Right atrium auricular region (tissue), 2 donors: ENCODE measurements around the gene ZBED5. TPM values are rescaled to one million over a fixed set of nuclear protein-coding genes. Genes with fewer than 3 reads are reported as not detected.

Source experiments
- DNase-seq: peaks from one replicate; pipeline ENCODE4 v3.0.0-alpha.2; 2019; ENCODE audit warnings: low spot score
- H3K27ac ChIP-seq, 2 donors: fragments of 200-600 bp; sonication (generic); 1 replicate in 1 of 2; 2 replicates in 1 of 2; pipeline ENCODE4 v1.5.1; 2016 to 2019
- H3K27me3 ChIP-seq, 2 donors: fragments of 200-600 bp; sonication (generic); one replicate each; pipeline versions ENCODE4 v1.5.1 to v1.6.0; 2017 to 2019
- H3K36me3 ChIP-seq: fragments of 200-600 bp; sonication (generic); one replicate; pipeline ENCODE4 v1.5.1; 2016
- H3K4me1 ChIP-seq, 2 donors: fragments of 200-600 bp; sonication (generic); one replicate each; pipeline versions ENCODE4 v1.5.1 to v1.6.0; 2017 to 2019
- H3K4me3 ChIP-seq, 2 donors: fragments of 200-600 bp; sonication (generic); 1 replicate in 1 of 2; 2 replicates in 1 of 2; pipeline ENCODE4 v1.5.1; 2017 to 2019; ENCODE audit warnings: mild to moderate bottlenecking in 1 of 2, moderate library complexity in 1 of 2
- H3K9me3 ChIP-seq, 2 donors: fragments of 200-600 bp; sonication (generic); one replicate each; pipeline ENCODE4 v1.5.1; 2019
- CTCF ChIP-seq, 2 donors: fragments of 200-600 bp; sonication (generic); IDR thresholded peaks; one replicate each; pipeline ENCODE4 v1.5.1; 2019; ENCODE audit warnings: antibody characterized with exemption in 2 of 2
- total RNA-seq, 2 donors: library from RNA; depleted of rRNA; stranded (reverse); fragments of >200 nt; gene quantifications; one replicate each; pipeline ENCODE4 v1.1.0, GENCODE V29; 2016

ZBED5 gene
- total RNA-seq, 2 donors from 2014 or later: 22.4 to 28.3 TPM

GRCh38 chr11:10808553-10809372 is 49.1 kb downstream of the ZBED5 start, which contains the start of gene EIF4G2:
EIF4G2 (minus strand) TSS chr11:10808926.
- peak in 1 of 2 donors; percentile 24 for TF ChIP-seq CTCF (IDR thresholded peaks at IDR 0.05)
- peak; percentile 99 for DNase-seq
- peak within 1 kb of the TSS; percentile 99 for H3K27ac ChIP-seq
- H3K4me3 ChIP-seq: peak within 1 kb of the TSS; percentile 95 to 96
- H3K9me3 ChIP-seq: no peaks in the 10 kb centered on the region
- no peaks in the 10 kb centered on the region for H3K27me3 ChIP-seq
- peaks cover 34% of the 10 kb centered on the region for H3K36me3 ChIP-seq
- peaks cover 0 to 38% of the 10 kb centered on the region in 2 donors for H3K4me1 ChIP-seq

- TF ChIP-seq CTCF (IDR thresholded peaks at IDR 0.05): no peak
- Histone ChIP-seq H3K27me3 (no peaks in the 10 kb centered on the region), H3K36me3 (peaks cover 40% of the 10 kb centered on the region), H3K4me1 (peaks cover 0 to 44% of the 10 kb centered on the region in 2 donors), H3K27ac (peak overlapping the region; percentile 99), H3K4me3 (peak overlapping the region; percentile 95 to 96), H3K9me3 (no peaks in the 10 kb centered on the region)
- DNase-seq: no peak
These were observed 49.7 kb downstream of the ZBED5 start for GRCh38 chr11:10808235-10808552.

GRCh38 chr11:10807493-10808234 is 50.2 kb downstream of the ZBED5 start:
- peak; percentile 71 for DNase-seq
- Histone ChIP-seq H3K9me3 (no peaks in the 10 kb centered on the region), H3K27ac (peak overlapping the region; percentile 99), H3K27me3 (no peaks in the 10 kb centered on the region), H3K36me3 (peaks cover 45% of the 10 kb centered on the region), H3K4me1 (peaks cover 0 to 48% of the 10 kb centered on the region in 2 donors), H3K4me3 (peak overlapping the region; percentile 95 to 96)
- no peak for TF ChIP-seq CTCF (IDR thresholded peaks at IDR 0.05)

GRCh38 chr11:10806206-10806605 is 51.6 kb downstream of the ZBED5 start:
- no peak overlapping the region for H3K4me3 ChIP-seq
- no peak for DNase-seq
- H3K9me3 ChIP-seq: no peaks in the 10 kb centered on the region
- H3K27ac ChIP-seq: peak overlapping the region in 1 of 2 donors; percentile 6
- no peak for TF ChIP-seq CTCF (IDR thresholded peaks at IDR 0.05)
- H3K36me3 ChIP-seq: peaks cover 60% of the 10 kb centered on the region
- no peaks in the 10 kb centered on the region for H3K27me3 ChIP-seq
- H3K4me1 ChIP-seq: peaks cover 0 to 58% of the 10 kb centered on the region in 2 donors

- Histone ChIP-seq H3K27me3 (no peaks in the 10 kb centered on the region), H3K9me3 (no peaks in the 10 kb centered on the region), H3K4me1 (peaks cover 0 to 59% of the 10 kb centered on the region in 2 donors), H3K36me3 (peaks cover 64% of the 10 kb centered on the region), H3K27ac (peak overlapping the region in 1 of 2 donors; percentile 6), H3K4me3 (no peak overlapping the region)
- TF ChIP-seq CTCF (IDR thresholded peaks at IDR 0.05): no peak
- DNase-seq: no peak
These were observed 52.1 kb downstream of the ZBED5 start for GRCh38 chr11:10805741-10806140.
